Measurements from ENCODE around the gene PIK3CB. TPM values are rescaled to one million over a fixed set of nuclear protein-coding genes. Genes with fewer than 3 reads are reported as not detected.

The PIK3CB gene
- total and polyA plus RNA-seq, 2 of the 8 experiments (the other 6 are each of a cell fraction or from before 2014, with no cell fraction given) = 8.3 to 35.2 TPM

GRCh38 chr3:138687236-138687635 is 147.5 kb downstream of the PIK3CB start:
- Histone ChIP-seq H3K23ac (ENCODE audit: insufficient read length) (no peak overlapping the region), H3K36me3 (ENCODE audit: control insufficient read depth in 2 of 4, insufficient read depth in 4 of 4, low read length in 3 of 4) (peaks cover 0 to 27% (median 3%) of the 10 kb centered on the region in 4 experiments; a peak in 3 of 8 replicates), H3K14ac (ENCODE audit: insufficient read length) (no peak overlapping the region), H3K4me3 (ENCODE audit: extremely low read depth in 1 of 4, insufficient read depth in 2 of 4, low read depth in 3 of 4, low read length in 4 of 4) (no peak overlapping the region), H3K4me1 (replicated peaks in 1 of 4; ENCODE audit: control insufficient read depth in 3 of 4, insufficient read depth in 4 of 4, low read length in 3 of 4) (no peaks in the 10 kb centered on the region), H4K8ac (ENCODE audit: extremely low read depth, insufficient read depth, low read length) (no peak overlapping the region), H3K79me2 (ENCODE audit: control insufficient read depth in 1 of 2, insufficient read depth in 2 of 2, low read length in 2 of 2) (no peaks in the 10 kb centered on the region), H4K20me1 (replicated peaks in 1 of 2; ENCODE audit: control insufficient read depth in 1 of 2, insufficient read depth in 2 of 2, low read length in 2 of 2) (no peaks in the 10 kb centered on the region), H3K27ac (ENCODE audit: low read depth, low read length) (no peak overlapping the region), H3K4me2 (ENCODE audit: insufficient read depth in 1 of 2, low read depth in 2 of 2, low read length in 2 of 2) (no peak overlapping the region), H2BK120ac (replicated peaks; ENCODE audit: low read depth, low read length) (no peak overlapping the region), H2BK12ac (ENCODE audit: low read depth, low read length) (no peak overlapping the region), H3K9me3 (ENCODE audit: insufficient read depth in 2 of 2, low read depth in 1 of 2, low read length in 1 of 2) (no peaks in the 10 kb centered on the region), H3K9ac (replicated peaks in 1 of 4; ENCODE audit: extremely low read depth in 1 of 4, low read depth in 3 of 4, low read length in 3 of 4) (no peak overlapping the region), H3K56ac (replicated peaks; ENCODE audit: insufficient read length, low read depth, low read length) (no peak overlapping the region), H3K27me3 (replicated peaks in 1 of 4; ENCODE audit: control insufficient read depth in 3 of 4, extremely low read depth in 1 of 4, insufficient read depth in 3 of 4, low read length in 3 of 4) (no peaks in the 10 kb centered on the region), H2BK5ac (ENCODE audit: low read depth, low read length) (no peak overlapping the region), H2AK5ac (ENCODE audit: low read depth, low read length) (no peak overlapping the region), H2AFZ (ENCODE audit: low read length) (no peak overlapping the region), H4K91ac (replicated peaks; ENCODE audit: insufficient read length, low read length) (no peak overlapping the region), H3K23me2 (ENCODE audit: low read depth, low read length) (no peaks in the 10 kb centered on the region), H4K5ac (ENCODE audit: insufficient read length, low read depth, low read length) (no peak overlapping the region), H3K4ac (replicated peaks; ENCODE audit: insufficient read length, low read depth, low read length) (no peak overlapping the region), H2BK15ac (ENCODE audit: low read length) (no peak overlapping the region), H3K18ac (ENCODE audit: extremely low read depth, low read length) (no peak overlapping the region), H3K79me1 (ENCODE audit: low read depth, low read length) (no peaks in the 10 kb centered on the region), H2BK20ac (ENCODE audit: low read length) (no peak overlapping the region)
- WGBS, 2 experiments (ENCODE audit: extremely low coverage in 1 of 2, insufficient coverage in 1 of 2, insufficient read length in 1 of 2, insufficient replicate concordance in 2 of 2, low coverage in 1 of 2, low lambda C conversion rate in 2 of 2, missing lambda C conversion rate in 1 of 2) = 80% methylated on average over 1 of the region's 1 CpG; no CpG with 5 or more reads in 1 of the 2 experiments
- POLR2A ChIA-PET (ENCODE audit: partially characterized antibody) = no interaction called here
- CTCF ChIA-PET (ENCODE audit: partially characterized antibody) = interaction anchor here (0.6 to 3.9 kb wide), 10 partner anchors 20 to 248 kb away, joined by 3 to 20 read pairs (median 3); partner anchors contain the start of gene CEP70
- DNase-seq (ENCODE audit: low read depth in 1 of 2, low spot score in 2 of 2) = no peak
- no peak for FAIRE-seq
- TF ChIP-seq BRCA1 (IDR thresholded peaks at IDR 0.05; ENCODE audit: low read depth, low read length) (no peak), USF2 (IDR thresholded peaks at IDR 0.05; ENCODE audit: low read length) (no peak), KDM1A (IDR thresholded peaks at IDR 0.05; ENCODE audit: borderline replicate concordance, low read length) (no peak), NANOG (IDR thresholded peaks at IDR 0.05; ENCODE audit: insufficient read depth, low read depth, low read length, poor library complexity, severe bottlenecking) (no peak), GTF2F1 (IDR thresholded peaks at IDR 0.05; ENCODE audit: borderline replicate concordance, low read depth, low read length) (no peak), PHF8 (conservative IDR thresholded peaks at IDR 0.05; ENCODE audit: low read depth, low read length) (no peak), EGR1 (IDR thresholded peaks at IDR 0.05; ENCODE audit: borderline replicate concordance, low read depth, low read length) (no peak), CHD2 (IDR thresholded peaks at IDR 0.05; ENCODE audit: low read length) (no peak), SIRT6 (IDR thresholded peaks at IDR 0.05; ENCODE audit: low read length) (no peak), TEAD4 (IDR thresholded peaks at IDR 0.05; ENCODE audit: low read depth, low read length) (no peak)
- TF ChIP-seq, protein P1, sequence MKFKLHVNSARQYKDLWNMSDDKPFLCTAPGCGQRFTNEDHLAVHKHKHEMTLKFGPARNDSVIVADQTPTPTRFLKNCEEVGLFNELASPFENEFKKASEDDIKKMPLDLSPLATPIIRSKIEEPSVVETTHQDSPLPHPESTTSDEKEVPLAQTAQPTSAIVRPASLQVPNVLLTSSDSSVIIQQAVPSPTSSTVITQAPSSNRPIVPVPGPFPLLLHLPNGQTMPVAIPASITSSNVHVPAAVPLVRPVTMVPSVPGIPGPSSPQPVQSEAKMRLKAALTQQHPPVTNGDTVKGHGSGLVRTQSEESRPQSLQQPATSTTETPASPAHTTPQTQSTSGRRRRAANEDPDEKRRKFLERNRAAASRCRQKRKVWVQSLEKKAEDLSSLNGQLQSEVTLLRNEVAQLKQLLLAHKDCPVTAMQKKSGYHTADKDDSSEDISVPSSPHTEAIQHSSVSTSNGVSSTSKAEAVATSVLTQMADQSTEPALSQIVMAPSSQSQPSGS (IDR thresholded peaks at IDR 0.05; ENCODE audit: low read length) = no peak
